ENCODE data around the gene HHIPL1.

DNA sequence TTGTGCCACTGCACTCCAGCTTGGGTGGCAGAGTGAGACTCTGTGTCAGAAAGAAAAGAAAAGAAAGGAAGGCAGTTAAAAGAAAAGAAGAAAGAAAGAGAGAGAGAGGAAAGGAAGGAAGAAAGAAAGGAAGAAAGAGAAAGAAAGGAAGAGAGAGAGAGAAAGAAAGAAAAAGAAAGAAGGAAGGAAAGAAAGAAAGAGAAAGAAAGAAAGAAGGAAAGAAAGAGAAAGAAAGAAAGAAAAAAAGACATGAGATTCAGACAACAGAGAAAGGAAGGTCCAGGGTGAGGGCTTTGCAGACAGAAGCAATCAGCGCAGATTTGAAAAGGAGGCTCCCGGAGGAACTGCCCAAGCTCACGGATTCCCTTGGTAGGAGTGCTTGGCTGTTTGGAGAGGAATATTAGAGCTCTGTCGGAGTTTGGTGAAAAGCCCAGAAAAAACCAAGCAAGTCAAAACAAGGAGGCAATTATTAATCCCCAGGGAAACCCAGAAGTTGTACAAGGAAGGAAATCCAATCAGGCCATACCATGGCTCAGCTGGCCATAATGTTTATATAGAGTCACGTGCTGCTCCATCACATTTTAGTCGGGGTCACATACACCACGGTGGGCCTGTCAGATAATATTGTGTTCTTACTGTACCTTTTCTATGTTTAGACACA is 29.3 kb upstream of the HHIPL1 start:
- TF ChIP-seq, protein P1, sequence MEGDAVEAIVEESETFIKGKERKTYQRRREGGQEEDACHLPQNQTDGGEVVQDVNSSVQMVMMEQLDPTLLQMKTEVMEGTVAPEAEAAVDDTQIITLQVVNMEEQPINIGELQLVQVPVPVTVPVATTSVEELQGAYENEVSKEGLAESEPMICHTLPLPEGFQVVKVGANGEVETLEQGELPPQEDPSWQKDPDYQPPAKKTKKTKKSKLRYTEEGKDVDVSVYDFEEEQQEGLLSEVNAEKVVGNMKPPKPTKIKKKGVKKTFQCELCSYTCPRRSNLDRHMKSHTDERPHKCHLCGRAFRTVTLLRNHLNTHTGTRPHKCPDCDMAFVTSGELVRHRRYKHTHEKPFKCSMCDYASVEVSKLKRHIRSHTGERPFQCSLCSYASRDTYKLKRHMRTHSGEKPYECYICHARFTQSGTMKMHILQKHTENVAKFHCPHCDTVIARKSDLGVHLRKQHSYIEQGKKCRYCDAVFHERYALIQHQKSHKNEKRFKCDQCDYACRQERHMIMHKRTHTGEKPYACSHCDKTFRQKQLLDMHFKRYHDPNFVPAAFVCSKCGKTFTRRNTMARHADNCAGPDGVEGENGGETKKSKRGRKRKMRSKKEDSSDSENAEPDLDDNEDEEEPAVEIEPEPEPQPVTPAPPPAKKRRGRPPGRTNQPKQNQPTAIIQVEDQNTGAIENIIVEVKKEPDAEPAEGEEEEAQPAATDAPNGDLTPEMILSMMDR (IDR thresholded peaks at IDR 0.05) = no peak
- no peak for TF ChIP-seq POLR2A (IDR thresholded peaks at IDR 0.05)
- no peak for TF ChIP-seq POLR2AphosphoS5 (IDR thresholded peaks at IDR 0.05)
- TF ChIP-seq EP300 (IDR thresholded peaks at IDR 0.05) = no peak
